Stimulated activated CD4-positive, alpha-beta T cell treated with anti-CD3 and anti-CD28 coated beads, Interleukin-2, amount 100 ng/mL, for 4 hours (primary cell): Measurements from ENCODE around the gene DYSF.

Experiments used
- DNase-seq: peaks from one replicate; pipeline ENCODE4 v3.0.0-alpha.2; 2020; ENCODE audit warnings: low read depth

The DYSF gene

DNA sequence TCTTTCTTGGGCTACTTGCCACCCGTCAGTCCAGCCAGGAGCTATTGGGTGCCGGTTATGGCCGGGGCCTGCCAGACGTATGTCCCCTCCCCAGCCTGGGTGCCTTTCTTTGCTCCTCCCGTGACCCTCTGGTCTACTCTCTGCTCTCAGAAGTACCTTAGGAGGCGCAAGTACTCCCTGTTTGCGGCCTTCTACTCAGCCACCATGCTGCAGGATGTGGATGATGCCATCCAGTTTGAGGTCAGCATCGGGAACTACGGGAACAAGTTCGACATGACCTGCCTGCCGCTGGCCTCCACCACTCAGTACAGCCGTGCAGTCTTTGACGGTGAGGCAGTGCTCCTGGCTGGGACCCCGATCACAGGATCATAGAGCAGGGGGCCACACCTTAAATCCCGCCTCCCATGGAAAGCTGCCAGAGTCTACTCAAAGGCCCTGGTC is 99.5 kb downstream of the DYSF start:
- DNase-seq: no peak

DNA sequence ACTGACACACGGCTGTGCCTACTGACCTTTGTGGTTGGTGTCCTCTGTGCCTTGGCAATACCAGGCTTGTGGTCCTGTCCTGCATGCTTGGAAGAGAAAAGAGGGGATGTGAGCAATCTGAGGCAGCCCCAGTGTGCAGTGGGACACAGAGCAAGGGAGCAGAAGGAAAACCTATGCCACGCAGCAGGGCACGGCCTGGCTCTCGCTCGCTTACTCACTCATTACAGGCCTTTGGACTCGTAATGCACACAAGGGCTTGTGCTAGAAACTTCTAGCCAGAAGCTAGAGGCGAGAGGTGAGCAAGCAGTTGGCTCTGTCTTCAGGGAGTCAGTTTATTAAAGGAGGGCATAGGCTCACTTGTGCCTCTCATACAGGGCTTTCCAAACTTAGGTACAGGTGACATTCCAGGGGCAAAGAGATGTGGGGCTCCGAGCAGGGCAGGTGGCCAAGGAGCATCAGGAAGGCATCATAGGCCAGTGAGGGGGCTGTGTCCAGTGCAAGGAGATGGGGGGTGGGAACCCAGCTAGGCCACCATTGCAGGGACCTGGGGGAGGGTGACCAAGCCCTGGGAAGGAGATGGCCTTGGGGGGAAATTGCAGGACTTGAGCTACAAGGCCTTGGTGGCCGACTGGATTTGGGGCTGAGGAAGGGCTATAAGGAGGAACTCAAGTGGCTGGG is 100.8 kb downstream of the DYSF start:
- DNase-seq: no peak

DNA sequence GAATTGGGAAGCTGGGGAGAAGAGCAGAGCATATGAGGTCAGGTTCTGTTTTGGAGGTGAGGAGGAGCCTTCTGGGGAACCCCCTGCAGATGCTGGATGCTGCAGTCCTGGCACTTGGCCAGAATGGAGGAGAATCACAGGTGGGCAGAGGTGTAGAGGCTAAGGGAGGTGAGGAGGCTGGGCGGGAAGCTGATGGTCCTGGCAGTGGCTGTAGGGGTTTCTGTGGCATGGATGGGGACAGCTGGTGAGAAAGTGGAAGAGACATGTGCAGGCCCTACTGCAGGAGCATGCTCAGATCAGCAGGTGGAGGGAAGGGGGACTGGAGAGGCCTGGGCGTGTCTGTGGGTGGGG is 101.3 kb downstream of the DYSF start:
- DNase-seq: no peak

DNA sequence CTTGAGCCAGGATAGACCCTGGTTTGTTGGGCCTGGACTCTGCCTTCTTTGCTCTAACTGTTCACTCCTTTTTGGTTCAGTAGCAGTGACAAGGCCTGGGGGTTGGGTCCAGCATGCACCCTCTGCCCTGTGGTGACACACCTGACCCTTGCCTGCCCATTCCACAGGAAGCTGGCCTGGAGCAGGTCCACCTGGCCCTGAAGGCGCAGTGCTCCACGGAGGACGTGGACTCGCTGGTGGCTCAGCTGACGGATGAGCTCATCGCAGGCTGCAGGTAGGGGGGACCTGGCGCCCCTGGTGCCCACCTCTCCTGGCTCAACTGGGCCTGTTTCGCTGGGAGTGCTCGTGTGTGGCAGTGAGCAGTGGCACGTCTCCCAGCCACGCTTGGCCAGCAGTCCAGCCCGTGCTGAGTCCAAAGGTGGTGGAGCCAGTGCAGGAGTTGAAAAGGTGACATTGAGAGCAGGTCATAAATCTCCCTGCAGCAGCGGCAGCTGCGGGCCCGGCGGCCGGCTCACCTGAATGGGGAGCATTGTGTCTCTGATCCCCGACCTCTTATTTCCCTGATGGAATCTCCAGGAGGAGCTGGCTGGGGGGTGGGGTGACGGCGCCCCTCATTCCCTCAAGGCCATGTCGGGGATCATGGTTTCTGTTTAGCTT is 102.6 kb downstream of the DYSF start:
- no peak for DNase-seq

DNA sequence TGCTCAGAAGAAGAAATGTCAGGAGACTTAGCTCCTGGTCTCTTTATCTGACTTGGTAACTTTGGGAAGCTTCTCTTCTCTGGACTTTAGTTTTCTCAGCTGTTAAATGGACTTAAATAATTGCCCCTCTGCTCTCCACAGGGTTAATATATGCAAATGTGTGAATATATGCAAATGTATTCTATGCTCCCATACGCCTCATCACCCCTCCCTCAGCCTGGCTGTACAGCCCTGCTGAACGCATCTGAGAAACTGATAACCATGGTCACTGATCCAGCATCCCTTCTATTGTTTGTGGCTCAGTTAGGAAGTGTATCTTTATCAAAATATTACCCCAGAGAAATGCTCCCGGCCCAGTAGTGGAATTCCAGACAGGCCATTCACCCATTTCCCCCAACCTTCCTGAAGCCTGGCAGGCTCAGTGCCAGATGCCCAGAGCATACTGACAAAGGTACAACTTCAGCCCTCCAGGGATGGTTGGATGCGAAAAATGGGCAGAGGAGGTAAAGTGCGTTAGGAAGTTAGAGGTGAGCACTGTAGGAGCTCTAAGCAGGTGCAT is 103.4 kb downstream of the DYSF start:
- no peak for DNase-seq

DNA sequence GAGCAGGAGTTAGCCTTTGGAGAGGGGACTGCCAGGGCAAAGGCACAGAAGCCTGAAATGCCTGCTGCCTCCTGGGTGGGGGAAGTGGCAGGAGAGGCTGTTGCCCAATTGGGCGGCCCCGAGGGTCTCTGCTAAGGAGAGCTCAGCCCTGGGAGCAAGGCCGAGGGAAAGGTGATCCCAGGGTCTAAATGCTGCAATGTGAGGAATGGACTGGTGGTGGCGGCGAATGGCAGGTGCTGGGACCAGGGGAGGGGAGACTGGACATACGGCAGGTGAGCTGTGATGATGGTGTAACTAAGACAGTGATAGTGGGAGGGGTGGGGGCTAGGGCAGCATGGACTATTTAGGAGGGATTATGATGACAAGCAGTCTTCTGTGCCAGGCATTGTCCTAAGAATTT is 104.0 kb downstream of the DYSF start:
- no peak for DNase-seq

DNA sequence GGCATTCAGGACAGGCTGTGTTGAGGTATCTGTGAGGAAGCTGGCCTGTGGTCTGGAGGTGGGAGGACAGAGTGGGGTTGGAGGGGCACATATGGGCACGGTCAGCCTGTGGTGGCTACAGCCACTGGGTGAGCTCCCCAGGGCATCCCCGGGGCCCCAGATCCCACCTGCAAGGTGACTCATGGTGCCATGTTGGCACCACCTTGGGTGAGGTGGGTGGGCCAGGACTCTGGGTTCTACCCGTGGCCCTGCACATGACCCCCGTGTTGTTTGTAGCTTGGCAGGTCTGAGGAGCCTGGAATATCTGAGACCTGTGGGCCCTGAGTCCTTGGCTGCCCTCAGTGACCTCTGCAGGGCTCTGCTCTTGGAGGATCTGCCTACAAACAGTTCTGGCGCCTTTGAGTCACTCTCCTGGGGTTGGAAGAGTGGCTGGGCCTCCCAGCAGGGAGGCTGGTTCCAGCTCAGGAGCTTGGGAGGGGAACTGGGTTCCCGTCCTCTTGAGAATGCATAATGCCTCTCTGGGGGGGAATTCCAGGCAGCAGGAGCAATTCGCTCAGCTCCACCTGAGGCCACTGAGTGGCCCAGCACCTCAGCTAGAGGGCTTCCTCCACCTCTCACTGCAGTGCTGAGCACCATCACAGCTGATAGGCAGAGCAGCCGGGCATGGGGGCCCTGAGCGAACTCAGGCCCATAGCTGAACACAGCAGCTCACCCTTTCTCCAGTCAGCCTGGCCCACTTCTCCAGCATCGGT is 105.1 kb downstream of the DYSF start:
- no peak for DNase-seq

DNA sequence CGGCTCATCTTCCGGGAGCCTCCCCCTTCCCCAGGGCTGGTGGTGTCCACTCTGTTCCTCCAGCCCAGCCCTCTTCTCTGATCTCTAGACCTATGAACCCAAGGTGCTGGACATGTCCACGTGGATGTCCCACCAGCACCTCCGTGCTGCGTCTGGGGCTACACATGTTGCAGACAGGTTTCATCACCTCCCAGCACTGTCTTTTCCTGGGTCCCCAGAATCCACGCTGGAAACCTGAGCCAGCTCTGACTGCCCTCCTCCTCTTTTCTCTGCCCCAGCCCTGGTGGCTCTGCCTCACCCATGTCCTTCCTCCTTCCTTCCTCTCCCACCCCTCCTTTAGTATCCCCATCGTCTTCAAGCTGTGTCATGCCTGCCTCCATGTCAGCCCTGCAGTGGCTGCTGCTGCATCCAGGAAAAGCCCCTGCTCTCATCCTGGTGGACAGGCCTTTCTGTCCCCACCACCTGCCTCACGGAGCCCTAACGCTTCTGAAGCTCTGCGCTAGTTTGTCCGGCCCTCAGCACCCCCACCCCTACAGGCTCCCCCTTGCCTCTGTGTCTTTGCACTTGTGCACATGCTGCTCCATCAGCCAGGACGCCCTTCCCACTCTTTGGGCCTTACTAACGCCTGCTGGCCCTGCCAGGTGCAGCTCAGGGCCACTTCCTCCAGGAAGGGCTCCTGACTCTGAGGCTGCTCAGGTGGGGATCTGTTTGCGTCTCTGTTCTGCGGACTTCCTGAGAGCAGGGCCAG is 105.9 kb downstream of the DYSF start:
- DNase-seq: no peak

DNA sequence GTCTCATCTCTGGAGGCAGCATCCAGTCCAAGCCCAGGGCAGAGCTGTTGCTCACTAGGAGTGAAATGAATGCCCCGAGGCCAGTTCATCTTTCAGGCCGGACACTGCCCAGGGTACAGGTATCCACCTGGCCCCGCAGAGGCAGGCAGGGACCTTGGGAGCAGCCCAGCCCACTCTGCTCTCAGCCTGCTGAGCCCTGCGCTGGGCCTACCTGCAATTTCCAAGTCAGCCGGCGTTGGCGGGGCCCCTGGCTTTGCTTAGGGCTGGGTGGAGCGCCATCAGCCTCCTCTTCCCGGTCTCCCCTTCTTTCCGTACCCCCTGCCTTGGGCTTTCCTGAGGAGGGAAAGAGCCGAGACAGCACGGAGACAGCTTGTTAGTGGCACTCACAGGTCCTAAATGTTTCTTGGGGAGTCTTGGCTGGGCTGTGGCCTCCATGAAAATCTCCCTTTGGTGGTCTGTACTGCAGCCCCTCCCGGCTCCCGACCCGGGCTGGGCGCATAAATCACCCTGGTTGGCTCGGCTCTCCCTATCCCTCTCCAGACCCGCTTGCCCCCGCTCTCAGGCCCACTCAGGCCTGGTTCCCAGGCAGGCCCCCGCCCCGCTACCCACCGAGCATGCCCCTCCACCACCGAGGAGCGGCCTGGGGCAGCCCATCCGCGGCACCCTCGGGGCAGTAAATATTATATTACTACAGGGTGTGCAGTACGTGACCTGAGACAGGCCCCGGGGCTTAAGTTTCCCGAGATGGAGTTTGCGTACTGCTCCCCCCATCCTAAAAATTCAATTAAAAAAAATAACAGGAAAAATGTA is 106.7 kb downstream of the DYSF start:
- DNase-seq: no peak

DNA sequence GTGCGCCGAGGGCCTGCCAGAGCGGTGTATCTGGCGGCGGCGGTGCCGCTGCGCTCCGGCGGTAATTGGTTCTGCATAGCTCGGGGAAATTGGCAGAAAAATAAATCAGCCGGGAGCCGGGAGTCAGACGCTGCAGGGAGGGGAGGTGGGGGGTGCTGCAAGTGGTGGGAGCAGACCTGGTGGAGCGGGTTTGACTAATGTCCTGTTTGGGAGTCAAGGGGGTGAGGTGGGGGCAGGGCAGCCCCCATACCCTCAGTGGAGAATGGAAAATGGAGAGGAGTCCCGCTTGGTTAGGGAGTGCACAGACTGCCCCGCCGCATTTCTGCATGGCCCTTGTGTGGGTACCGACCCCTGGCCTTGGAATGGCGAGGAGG is 107.3 kb downstream of the DYSF start:
- no peak for DNase-seq

DNA sequence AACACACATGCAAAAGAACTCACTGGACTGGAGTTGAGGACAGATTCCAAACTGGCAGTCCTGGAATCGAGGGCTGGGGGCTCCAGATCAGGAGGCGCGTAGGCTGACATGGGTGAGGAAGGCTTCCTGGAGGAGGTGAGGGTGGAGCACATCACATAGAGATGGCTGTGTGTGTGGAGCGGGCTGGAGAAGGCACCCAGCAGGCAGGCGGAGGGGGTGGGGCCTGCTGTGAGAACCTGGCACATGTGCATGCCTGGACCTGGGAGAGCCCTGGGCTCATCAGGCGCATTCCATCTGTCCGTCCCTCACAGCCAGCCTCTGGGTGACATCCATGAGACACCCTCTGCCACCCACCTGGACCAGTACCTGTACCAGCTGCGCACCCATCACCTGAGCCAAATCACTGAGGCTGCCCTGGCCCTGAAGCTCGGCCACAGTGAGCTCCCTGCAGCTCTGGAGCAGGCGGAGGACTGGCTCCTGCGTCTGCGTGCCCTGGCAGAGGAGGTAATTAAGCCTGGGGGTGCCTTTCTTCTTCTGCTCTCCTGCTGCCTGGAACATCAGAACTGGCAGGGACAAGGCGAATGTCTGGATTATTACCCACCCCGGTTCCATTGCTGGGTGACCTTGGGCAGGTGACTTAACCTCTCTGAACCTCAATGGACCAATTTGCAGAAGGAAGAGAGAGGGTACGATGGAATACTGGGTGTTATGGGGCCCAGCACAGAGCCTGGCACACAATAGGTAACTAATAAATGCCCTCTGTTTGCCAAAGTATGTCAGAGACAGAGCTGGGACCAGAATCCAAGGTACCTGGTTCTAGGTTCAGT is 108.3 kb downstream of the DYSF start:
- DNase-seq: no peak

DNA sequence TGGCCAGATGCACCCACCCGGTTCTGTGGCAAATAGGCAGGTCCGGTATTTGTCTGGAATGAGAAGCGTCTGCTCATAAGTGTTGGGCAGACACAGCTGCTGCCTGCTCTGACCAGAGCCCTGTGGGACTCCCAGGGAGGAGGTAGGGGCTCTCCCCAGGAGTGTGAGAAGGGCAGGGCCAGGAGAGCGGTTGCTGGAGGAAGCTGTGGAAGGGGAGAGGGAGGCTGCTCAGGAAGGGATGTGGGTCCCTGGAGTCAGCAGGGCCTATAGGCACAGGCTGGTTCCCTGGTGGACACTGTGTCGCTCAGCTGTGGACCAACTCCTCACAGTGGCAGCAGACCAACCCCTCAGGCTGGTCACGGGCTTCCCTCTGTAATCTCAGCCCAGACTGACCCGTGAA is 109.2 kb downstream of the DYSF start:
- no peak for DNase-seq

DNA sequence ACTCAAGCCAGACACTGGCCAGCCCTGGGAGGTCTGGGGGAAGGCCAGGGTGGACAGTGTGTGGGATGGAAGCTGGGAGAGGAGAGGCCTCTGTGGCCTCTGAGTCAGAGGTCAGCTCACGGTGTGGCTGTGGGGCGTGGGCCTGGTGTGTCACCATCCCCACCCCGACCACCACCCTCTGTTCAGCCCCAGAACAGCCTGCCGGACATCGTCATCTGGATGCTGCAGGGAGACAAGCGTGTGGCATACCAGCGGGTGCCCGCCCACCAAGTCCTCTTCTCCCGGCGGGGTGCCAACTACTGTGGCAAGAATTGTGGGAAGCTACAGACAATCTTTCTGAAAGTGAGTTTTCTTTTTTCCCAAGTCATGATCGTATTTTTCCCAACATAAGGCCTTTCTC is 110.5 kb downstream of the DYSF start:
- no peak for DNase-seq

DNA sequence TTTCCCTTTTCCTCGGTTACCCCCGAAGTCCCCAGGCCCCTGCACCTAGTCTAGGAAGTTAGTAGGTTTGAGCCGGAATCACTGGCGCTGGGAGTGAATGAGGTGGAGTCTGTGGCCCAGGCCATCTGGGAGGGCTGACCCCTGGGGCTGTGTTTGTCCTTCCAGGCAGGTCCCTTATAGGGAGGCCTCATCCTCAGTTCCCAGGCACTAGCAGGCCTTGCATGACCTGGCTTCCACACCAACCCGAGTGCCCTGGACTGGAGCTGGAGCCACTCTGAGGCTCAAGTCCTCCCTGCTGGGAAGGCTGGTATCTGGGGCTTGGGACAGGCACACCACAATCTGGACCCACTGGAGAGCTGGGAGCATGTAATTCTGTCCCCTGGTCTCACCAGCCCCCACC is 111.0 kb downstream of the DYSF start:
- DNase-seq: no peak

DNA sequence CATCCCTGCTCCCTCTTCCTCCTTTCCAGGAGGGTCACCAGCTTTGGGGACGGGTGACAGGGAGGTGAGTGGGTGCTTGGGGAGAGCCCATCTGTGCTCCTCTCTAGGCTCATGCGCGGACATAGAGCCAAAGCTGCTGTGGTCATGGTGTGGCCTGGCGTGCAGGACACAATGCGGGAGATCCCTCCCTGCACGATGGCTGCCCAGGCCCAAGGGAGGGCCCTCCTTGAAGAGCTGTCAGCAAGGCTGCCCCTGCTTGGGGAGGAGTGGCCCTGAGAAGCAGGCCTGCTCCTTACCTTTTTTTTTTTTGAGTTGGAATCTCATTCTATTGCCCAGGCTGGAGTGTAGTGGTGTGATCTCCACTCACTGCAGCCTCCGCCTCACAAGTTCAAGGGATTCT is 111.4 kb downstream of the DYSF start:
- no peak for DNase-seq

DNA sequence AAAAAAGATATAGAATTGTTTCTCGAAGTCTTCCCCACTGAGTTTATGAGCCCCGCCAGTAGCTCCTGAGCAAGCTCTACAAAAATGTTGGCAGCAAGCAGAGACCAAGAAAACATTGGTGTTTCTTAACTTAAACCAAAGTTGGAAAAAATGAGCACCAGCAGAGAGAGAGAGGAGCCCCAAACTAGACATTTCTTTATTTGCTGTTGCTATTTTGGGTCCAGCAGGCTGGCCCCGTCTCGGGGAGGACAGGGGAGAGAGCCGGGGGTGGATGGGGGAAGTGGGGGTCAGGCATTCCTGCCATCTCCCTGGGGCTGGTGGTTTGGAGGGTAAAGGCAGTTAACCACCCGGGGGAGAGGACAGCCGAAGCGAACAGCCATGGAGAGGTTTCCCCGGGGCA is 113.0 kb downstream of the DYSF start:
- DNase-seq: no peak

DNA sequence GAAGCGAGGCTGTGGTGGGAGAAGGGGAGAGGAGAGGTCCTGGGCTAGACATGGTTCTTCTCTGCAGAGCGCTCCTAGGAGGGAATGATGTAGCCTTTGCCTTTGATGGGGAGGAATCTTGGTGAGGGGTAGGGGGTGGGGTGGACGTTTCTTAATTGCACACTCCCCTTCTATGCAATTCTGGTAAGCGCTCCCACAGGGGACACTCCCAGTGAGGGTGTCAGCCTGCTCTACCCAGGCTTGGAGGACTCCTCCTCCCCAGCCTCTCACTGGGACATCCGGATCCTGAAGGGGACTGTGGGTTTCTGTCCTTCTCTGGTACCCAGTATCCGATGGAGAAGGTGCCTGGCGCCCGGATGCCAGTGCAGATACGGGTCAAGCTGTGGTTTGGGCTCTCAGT is 114.3 kb downstream of the DYSF start:
- DNase-seq: no peak

DNA sequence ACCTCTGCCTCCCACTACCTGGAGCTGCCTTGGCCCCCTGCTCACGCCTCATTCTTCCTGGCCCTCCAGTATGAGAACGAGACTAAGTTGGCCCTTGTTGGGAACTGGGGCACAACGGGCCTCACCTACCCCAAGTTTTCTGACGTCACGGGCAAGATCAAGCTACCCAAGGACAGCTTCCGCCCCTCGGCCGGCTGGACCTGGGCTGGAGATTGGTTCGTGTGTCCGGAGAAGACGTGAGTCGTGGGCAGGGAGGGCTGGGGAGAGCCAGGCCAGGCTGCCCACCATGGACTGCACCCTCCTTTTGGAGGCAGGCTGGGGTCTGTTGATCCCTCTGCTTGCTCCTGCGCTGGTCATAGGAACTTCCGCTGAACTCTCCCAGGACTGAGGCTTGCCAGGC is 114.7 kb downstream of the DYSF start:
- DNase-seq: no peak

DNA sequence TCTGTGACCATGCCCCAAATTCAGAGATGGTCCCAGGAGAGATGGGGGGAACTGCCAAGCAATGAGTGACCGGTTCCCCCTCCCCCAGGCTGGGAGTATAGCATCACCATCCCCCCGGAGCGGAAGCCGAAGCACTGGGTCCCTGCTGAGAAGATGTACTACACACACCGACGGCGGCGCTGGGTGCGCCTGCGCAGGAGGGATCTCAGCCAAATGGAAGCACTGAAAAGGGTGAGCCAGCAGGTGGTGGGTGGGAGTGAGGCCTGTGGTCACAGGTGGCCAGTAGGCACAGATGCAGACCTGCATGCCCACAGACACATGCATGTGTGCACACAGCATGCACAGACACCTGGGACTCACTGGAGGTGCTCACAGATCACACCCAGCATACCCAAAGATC is 117.2 kb downstream of the DYSF start:
- DNase-seq: no peak

DNA sequence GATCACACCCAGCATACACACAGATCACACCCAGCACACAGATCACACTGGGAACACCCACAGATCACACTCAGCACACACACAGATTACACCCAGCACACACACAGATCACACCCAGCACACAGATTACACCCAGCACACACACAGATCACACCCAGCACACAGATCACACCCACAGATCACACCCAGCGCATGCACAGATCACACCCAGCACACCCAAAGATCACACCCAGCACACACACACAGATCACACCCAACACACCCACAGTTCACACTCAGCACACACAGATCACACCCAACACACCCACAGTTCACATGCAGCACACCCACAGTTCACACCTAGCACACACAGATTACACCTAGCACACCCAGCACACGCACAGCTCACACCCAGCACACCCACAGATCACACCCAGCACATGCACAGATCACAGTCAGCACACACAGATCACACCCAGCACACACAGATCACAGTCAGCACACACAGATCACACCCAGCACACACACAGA is 117.6 kb downstream of the DYSF start:
- no peak for DNase-seq

DNA sequence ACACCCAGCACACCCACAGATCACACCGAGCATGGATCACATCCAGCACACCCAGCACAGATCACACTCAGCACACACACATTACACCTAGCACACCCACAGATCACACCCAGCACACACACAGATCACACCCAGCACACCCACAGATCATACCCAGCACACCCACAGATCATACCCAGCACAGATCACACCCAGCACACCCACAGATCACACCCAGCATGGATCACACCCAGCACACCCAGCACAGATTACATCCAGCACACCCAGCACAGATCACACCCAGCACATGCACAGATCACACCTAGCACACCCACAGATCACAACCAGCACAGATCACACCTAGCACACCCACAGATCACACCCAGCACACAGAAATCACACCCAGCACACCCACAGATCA is 118.6 kb downstream of the DYSF start:
- DNase-seq: no peak
